GM10266 (cell line): ENCODE data around the gene FAM13A.

Experiments used
- DNase-seq: peaks from one replicate; pipeline ENCODE4 v3.0.0; 2012; ENCODE audit errors: extremely low spot score
- CTCF ChIP-seq: IDR thresholded peaks from 2 replicates; pipeline ENCODE4 v1.5.1; 2012; ENCODE audit warnings: mild to moderate bottlenecking, low read depth; ENCODE audit not compliant: control insufficient read depth, insufficient read depth; ENCODE audit errors: missing control alignments

Gene FAM13A

GRCh38 chr4:88841635-88842034 lies 215.3 kb downstream of the FAM13A start:
- DNase-seq, result no peak
- no peak for TF ChIP-seq CTCF

- no peak for DNase-seq
- no peak for TF ChIP-seq CTCF
Observed at GRCh38 chr4:88836216-88836615, 220.8 kb downstream of the FAM13A start.

GRCh38 chr4:88831031-88831430 lies 226.0 kb downstream of the FAM13A start:
- TF ChIP-seq CTCF, result no peak
- no peak for DNase-seq

- TF ChIP-seq CTCF, result no peak
- no peak for DNase-seq
Observed at GRCh38 chr4:88830598-88830997, 226.4 kb downstream of the FAM13A start.

GRCh38 chr4:88828842-88829571 lies 228.0 kb downstream of the FAM13A start:
- no peak for DNase-seq
- no peak for TF ChIP-seq CTCF

GRCh38 chr4:88827442-88827841 lies 229.5 kb downstream of the FAM13A start:
- no peak for DNase-seq
- TF ChIP-seq CTCF, result no peak

GRCh38 chr4:88826771-88827170 lies 230.2 kb downstream of the FAM13A start:
- DNase-seq, result no peak
- TF ChIP-seq CTCF, result no peak
